IPS-20b (cell line): ENCODE results near the gene CCDC174.
"Not testable (repeated sequence)": the region's sequence is repeated elsewhere in the genome, so short reads cannot be mapped to it uniquely, and the experiment has no call there.

ENCODE experiments used
- H3K27ac ChIP-seq: one replicate; pipeline ENCODE4 v1.5.1; 2013; ENCODE audit warnings: low read length
- H3K27me3 ChIP-seq: 2 replicates; pipeline ENCODE4 v1.6.1; 2013; ENCODE audit warnings: mild to moderate bottlenecking, low read length, inconsistent platforms; ENCODE audit not compliant: insufficient read depth
- H3K36me3 ChIP-seq: 2 replicates; pipeline ENCODE4 v1.6.1; 2013; ENCODE audit warnings: low read depth, mild to moderate bottlenecking, inconsistent platforms, low read length, moderate library complexity; ENCODE audit not compliant: insufficient read depth
- H3K4me1 ChIP-seq: 2 replicates; pipeline ENCODE4 v1.6.1; 2013; ENCODE audit warnings: mild to moderate bottlenecking, control low read depth, inconsistent platforms, low read length, moderate library complexity; ENCODE audit not compliant: insufficient read depth
- H3K4me3 ChIP-seq: 2 replicates; pipeline ENCODE4 v1.5.1; 2013; ENCODE audit warnings: mild to moderate bottlenecking, low read length, inconsistent platforms
- H3K9ac ChIP-seq: 2 replicates; pipeline ENCODE4 v1.6.1; 2013; ENCODE audit warnings: low read depth, mild to moderate bottlenecking, inconsistent platforms, low read length, moderate library complexity
- H3K9me3 ChIP-seq: 2 replicates; pipeline ENCODE4 v1.6.1; 2013; ENCODE audit warnings: mild to moderate bottlenecking, low read depth, low read length, inconsistent platforms; ENCODE audit not compliant: insufficient read depth

The CCDC174 gene

DNA sequence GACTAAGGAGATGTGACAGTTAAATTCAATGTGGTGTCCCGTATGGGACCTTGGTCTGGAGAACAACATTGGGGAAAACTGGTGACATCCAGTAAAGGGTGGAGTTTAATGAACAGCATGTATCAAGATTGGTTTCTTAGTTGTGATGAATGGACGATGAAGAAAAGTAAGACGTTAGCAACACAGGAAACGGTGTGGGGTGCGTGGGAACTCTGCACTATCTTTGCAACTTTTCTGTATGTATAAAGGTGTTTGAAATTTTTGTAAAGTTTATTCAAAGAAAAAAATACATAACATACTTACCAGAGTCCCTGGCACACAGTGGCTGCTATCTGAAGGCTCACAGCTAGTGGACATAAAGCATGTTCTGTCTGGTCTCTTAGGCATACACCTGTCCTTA is 6.1 kb upstream of the CCDC174 start:
- H3K27ac ChIP-seq, result no peak overlapping the region
- H3K36me3 ChIP-seq, result no peaks in the 10 kb centered on the region
- H3K4me1 ChIP-seq, result no peaks in the 10 kb centered on the region
- H3K27me3 ChIP-seq, result peaks cover 9% of the 10 kb centered on the region
- no peak overlapping the region for H3K4me3 ChIP-seq
- H3K9ac ChIP-seq, result no peak overlapping the region
- no peaks in the 10 kb centered on the region for H3K9me3 ChIP-seq

DNA sequence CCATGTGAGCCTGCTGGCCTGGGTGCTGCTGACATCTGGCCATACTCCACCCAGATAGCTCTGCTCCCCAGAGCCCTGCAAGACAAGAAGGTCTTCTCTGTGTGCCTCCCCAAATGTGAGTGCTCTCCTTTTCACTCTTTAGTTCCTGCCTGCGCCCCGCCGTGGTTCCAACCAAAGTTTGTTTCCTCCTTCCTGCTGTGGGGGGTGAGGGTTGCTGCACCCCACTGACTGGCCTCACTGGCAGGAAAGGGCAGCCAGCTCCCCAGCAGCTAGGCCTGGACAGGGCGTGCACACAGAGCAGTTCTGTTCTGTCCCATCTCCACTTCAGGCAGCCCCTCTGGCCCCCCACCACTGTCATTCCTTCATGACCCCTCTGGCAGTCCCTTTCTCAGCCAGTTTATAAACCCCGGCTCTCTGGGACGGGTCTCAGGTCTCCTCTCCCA is 5.4 kb upstream of the CCDC174 start:
- Histone ChIP-seq H3K4me1 (no peaks in the 10 kb centered on the region), H3K27ac (no peak overlapping the region), H3K27me3 (peaks cover 9% of the 10 kb centered on the region), H3K9ac (no peak overlapping the region), H3K9me3 (no peaks in the 10 kb centered on the region), H3K36me3 (no peaks in the 10 kb centered on the region), H3K4me3 (no peak overlapping the region)

DNA sequence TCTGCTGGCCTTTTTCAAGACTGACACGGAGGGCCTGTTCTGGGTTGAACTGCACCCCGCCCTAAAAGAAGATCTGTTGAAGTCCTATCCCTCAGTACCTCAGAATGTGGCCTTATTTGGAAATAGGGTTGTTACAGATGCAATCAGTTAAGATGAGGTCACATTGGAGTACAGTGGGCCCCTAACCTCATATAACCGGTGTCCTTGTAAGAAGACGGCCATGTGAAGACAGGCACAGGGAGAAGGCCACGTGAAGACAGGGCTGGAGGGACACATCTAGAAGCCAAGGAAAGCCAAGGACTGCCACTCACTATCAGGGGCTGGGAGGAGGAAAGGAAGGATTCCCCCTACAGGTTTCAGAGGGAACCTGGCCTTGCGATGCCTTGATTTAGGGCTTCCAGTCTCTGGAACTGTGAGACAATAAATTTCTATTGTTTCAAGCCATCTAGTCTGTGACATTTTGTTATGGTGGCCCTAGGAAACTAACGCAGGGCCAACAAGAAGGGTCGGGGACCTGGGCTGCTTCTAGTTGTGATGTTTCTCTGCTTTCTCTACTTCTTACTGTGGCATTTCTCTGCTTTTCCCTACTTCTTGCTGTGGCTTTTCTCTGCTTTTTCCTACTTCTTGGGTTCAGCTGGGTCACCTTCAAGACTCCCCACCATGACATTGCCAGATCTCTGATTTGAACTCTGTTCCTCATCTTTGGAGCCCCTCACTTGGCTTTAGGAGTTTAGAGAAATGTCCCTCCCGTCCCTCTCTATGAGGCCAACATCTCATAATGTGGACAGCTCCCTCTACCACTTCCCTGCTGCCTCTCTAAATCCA is 4.8 kb upstream of the CCDC174 start:
- no peaks in the 10 kb centered on the region for H3K9me3 ChIP-seq
- H3K27ac ChIP-seq, result no peak overlapping the region
- peaks cover 9% of the 10 kb centered on the region for H3K27me3 ChIP-seq
- no peak overlapping the region for H3K9ac ChIP-seq
- H3K4me3 ChIP-seq, result no peak overlapping the region
- no peaks in the 10 kb centered on the region for H3K36me3 ChIP-seq
- H3K4me1 ChIP-seq, result no peaks in the 10 kb centered on the region

DNA sequence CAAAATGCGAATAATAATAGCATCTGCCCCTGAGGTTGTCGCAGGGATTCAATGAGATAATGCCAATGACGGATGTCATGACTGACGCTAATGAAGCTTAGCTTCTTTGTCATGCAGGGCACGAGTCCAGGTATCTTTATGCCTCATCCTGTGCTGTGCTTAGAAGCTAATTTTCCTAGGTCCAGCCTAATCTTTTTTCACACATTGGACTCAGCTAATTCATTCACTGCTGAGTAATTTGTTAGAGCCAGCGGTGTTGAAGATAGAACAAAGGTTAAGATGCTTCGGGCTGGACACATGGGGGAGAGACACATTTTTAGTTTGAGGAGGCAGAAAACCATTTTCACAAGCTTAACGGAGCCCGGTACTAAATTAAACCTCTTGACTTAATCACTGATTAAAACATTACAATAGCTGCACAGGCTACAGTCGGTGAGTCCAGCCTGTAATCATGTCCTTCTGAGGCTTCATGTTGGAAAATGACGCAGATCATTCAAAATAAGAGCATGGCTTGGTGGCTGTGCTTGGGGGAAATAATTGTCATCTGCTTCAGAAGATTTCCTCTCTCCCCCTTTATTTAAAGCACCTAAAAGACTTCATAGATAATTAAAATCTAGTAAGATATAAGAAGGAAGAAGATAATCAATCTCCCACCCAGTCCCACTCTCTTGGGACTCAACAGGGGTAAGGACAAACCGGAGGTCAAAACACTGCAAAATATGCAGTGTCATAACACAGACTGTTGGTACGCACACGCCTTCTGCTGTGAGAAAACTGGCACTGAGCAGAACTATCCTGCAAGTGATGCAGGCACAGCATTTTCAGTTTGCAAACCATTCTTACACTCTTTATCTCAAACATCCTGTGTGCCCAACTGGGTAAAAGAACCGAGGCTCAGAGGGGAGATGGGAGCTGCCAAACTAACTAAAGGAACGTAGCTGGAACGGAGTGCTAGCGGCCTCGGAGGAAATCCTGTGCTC is 3.3 kb upstream of the CCDC174 start:
- Histone ChIP-seq H3K4me1 (no peaks in the 10 kb centered on the region), H3K9me3 (no peaks in the 10 kb centered on the region), H3K4me3 (no peak overlapping the region), H3K27me3 (peaks cover 2% of the 10 kb centered on the region; the same call in 1 of the 2 replicates), H3K9ac (no peak overlapping the region), H3K27ac (no peak overlapping the region), H3K36me3 (no peaks in the 10 kb centered on the region)

DNA sequence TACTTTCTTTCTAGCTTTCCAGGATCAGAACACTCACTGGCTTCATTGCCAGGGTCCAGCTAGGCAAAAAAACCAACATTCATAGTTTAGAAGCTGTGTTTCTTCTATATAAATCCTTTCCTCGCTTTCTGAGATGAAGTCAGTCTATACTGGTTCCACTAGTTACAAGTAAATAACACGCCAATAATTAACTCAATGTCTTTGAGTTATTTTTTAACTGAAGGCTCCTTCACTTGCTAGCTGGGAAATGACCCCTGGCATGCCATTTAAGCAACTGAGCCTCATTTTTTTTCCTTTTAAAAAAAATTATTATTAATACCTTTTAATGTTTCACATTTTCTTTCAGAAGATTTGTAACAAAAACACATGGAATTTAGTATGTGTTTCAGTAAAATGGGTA is 2.1 kb upstream of the CCDC174 start:
- Histone ChIP-seq H3K27me3 (no peaks in the 10 kb centered on the region; the same call in 1 of the 2 replicates), H3K4me1 (no peaks in the 10 kb centered on the region), H3K4me3 (no peak overlapping the region), H3K9ac (no peak overlapping the region), H3K9me3 (no peaks in the 10 kb centered on the region), H3K36me3 (peaks cover 8% of the 10 kb centered on the region), H3K27ac (no peak overlapping the region)

DNA sequence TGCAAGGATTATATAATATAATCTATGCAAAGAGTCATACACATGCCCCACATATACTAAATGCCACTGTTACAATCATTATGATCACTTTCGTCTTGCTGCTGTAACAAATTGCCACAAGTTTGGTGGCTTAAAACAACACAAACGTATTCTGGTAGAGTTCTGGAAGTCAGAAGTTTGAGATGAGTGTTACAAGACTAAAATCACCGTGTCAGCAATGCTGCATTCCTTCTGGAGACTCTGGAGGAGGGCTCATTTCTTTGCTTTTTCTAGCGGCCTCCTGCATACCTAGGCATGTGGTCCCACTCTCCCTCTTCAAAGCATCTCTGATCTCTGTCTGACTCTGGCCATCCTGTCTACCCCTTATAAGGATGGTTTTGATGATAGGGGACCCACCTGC is 1.4 kb upstream of the CCDC174 start:
- Histone ChIP-seq H3K9ac (no peak overlapping the region), H3K4me1 (no peaks in the 10 kb centered on the region), H3K27ac (no peak overlapping the region), H3K9me3 (no peaks in the 10 kb centered on the region), H3K36me3 (peaks cover 15% of the 10 kb centered on the region), H3K4me3 (no peak overlapping the region), H3K27me3 (no peaks in the 10 kb centered on the region; the same call in 1 of the 2 replicates)

DNA sequence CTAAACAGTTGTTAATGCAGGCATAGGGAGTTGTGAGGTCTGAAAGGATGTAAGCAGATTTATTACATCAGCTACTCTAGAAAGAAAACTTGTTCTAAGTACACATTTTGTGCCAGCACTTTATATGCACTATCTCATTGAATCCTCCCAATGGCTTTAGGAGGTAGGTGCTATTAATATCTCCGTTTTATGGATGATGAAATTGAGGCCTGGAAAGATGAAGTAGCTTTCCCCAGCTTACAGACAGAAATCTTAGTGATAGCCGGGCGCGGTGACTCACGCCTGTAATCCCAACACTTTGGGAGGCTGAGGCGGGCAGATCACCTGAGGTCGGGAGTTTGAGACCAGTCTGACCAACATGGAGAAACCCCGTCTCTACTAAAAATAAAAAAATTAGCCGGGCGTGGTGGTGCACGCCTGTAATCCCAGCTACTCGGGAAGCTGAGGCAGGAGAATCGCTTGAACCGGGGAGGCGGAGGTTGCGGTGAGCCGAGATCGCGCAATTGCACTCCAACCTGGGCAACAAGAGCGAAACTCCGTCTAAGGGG is 872 bp downstream of the CCDC174 start:
- H3K9me3 ChIP-seq, H3K4me1 ChIP-seq, H3K27ac ChIP-seq, H3K27me3 ChIP-seq: not testable (repeated sequence)
- H3K36me3 ChIP-seq, result peaks cover 38% of the 10 kb centered on the region
- peak overlapping the region; percentile 97 for H3K4me3 ChIP-seq
- H3K9ac ChIP-seq, result peak overlapping the region; percentile 94; the same call in 1 of the 2 replicates

DNA sequence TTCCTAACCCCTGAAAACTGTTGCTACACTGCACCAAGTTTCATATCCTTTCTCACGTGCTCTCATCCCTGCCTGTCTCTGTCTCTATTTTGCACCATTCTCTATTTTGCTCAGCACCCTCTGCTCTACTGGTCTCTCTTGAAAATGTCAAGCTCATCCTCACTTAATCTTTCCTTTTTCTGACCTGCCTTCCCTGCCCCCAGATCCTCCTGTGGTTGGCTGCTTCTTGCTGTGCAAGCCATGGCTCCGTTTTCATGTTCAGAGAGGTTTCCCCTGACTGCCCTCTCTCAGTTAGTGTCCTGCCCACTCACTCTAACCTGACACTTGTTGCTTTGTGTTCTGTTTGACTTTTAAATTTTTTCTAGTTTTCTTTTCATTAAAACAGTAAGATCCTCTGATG is 6.0 kb downstream of the CCDC174 start:
- peaks cover 88% of the 10 kb centered on the region for H3K36me3 ChIP-seq
- no peaks in the 10 kb centered on the region for H3K27me3 ChIP-seq
- H3K4me3 ChIP-seq, result no peak overlapping the region
- H3K27ac ChIP-seq, result no peak overlapping the region
- H3K4me1 ChIP-seq, result no peaks in the 10 kb centered on the region
- no peak overlapping the region for H3K9ac ChIP-seq
- no peaks in the 10 kb centered on the region for H3K9me3 ChIP-seq

DNA sequence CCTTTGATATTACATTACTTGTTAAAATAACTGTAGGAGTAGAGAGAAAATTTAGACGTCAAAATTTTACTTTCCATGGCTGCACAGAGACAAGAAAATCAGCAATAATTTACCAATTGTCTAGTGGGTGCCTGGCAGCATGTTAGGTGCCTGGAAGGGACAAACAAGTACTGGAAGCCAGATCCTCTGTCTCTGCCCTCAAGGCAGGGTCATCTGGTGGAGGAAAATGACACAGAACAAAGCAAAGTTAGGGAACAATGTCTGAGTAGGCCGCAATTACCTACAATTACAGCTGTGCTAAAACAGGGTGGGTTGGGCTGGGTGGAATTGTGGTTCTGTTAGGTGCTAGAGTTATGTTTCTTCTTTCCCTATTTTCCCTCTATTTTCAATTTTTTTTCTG is 7.4 kb downstream of the CCDC174 start:
- Histone ChIP-seq H3K9ac (no peak overlapping the region), H3K9me3 (no peaks in the 10 kb centered on the region), H3K4me3 (no peak overlapping the region), H3K36me3 (peaks cover 99% of the 10 kb centered on the region), H3K4me1 (no peaks in the 10 kb centered on the region), H3K27ac (no peak overlapping the region), H3K27me3 (no peaks in the 10 kb centered on the region)

DNA sequence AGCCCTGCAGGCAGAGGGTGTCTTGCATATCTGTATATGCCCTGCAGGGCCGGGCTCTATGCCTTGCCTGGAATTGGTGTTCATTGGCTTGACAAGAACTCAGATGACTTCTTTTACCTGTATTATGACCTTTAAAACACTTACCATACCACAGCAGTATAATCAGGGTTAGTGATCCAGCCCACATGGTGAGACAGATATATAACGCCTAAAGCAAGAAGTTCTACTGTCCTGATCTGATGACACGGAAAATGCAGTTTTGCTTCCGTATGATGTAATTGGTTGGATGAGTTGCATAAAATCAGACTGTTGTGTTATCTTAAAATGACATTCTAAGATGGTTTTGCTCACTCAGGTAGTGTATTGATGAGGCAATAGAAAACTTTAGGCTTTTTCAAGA is 9.4 kb downstream of the CCDC174 start:
- Histone ChIP-seq H3K9ac (no peak overlapping the region), H3K36me3 (peaks cover 99% of the 10 kb centered on the region), H3K9me3 (no peaks in the 10 kb centered on the region), H3K27me3 (no peaks in the 10 kb centered on the region), H3K27ac (no peak overlapping the region), H3K4me3 (no peak overlapping the region), H3K4me1 (no peaks in the 10 kb centered on the region)

DNA sequence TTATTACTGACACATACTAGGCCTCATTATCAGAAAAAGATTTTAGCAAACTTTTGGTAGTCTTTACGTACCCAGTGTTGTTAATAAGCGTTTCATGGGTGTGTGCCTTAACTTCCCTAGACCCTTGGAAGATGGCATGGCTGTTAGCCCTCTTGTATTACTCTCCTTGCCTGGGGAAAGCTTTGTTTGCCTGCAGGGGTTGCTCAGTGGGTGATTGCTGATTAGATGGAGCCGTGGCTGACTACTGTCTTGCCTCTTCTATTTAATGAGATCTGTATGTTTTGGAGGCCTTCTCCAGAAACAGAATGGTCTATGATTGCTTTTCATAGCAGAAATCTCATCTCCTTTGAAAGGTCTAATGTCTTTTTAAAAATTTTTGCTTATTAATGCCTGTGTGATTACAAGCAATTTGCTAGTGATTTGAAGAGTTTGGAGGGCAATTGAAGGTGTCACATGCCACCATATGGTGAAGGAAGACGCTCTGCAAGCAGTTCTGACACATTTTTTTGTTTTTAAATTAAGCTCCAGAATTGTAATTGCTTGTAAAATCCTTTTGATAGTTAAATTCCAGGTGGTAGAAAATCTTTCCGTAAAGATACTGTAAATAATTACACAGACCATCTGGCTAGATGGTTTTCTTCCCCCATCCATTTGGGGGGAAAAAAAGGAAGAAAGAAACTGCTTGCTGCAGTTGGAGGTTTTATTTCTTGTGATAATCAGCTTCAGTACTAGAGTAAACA is 12.0 kb downstream of the CCDC174 start:
- no peak overlapping the region for H3K9ac ChIP-seq
- peaks cover 97% of the 10 kb centered on the region for H3K36me3 ChIP-seq
- no peak overlapping the region for H3K27ac ChIP-seq
- H3K4me3 ChIP-seq, result no peak overlapping the region
- no peaks in the 10 kb centered on the region for H3K27me3 ChIP-seq
- no peaks in the 10 kb centered on the region for H3K4me1 ChIP-seq
- H3K9me3 ChIP-seq, result no peaks in the 10 kb centered on the region
